Measurements from ENCODE around the gene NNT. TPM values are rescaled to one million over a fixed set of nuclear protein-coding genes. Genes with fewer than 3 reads are reported as not detected.

NNT gene
- total and polyA plus RNA-seq, 3 donors from 2014 or later: 25.4 to 55.0 (median 32.1) TPM

DNA sequence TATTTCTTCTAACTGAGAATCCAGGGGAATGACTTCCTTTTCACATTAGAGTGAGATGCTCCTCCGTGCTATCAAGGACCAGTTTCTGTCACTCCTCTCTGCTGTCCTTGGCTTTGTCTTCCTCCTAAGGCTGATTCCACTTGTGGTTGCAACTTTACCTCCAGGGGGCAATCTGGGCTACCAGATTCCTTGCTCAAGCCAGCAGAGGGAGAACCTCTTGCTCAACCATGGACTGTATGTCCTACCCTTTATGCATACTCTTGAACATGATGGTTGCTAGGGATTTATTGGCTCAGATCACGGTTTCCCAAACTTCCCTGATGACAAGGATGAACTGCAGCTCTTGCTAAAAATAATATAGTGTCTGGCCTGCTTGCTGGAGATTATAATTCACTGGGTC lies 24.0 kb downstream of the NNT start:
- no peaks in the 10 kb centered on the region for H3K36me3 ChIP-seq (ENCODE audit: low read depth, missing control alignments)
- intact Hi-C loops (cut with DNase I; ENCODE audit: low total_unique reads): no loop called here
- H3K27ac ChIP-seq: no peak overlapping the region
- no peak overlapping the region for H3K4me3 ChIP-seq
- DNase-seq: peak; percentile 63
- H3K4me1 ChIP-seq: no peaks in the 10 kb centered on the region
- no peaks in the 10 kb centered on the region for H3K27me3 ChIP-seq
- 73 to 83% methylated on average over 2 of the region's 2 CpGs for WGBS, 2 donors
- TF ChIP-seq, protein P1, sequence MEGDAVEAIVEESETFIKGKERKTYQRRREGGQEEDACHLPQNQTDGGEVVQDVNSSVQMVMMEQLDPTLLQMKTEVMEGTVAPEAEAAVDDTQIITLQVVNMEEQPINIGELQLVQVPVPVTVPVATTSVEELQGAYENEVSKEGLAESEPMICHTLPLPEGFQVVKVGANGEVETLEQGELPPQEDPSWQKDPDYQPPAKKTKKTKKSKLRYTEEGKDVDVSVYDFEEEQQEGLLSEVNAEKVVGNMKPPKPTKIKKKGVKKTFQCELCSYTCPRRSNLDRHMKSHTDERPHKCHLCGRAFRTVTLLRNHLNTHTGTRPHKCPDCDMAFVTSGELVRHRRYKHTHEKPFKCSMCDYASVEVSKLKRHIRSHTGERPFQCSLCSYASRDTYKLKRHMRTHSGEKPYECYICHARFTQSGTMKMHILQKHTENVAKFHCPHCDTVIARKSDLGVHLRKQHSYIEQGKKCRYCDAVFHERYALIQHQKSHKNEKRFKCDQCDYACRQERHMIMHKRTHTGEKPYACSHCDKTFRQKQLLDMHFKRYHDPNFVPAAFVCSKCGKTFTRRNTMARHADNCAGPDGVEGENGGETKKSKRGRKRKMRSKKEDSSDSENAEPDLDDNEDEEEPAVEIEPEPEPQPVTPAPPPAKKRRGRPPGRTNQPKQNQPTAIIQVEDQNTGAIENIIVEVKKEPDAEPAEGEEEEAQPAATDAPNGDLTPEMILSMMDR (IDR thresholded peaks at IDR 0.05): peak; percentile 17 to 38 (median 23)
- no peak for TF ChIP-seq POLR2A (IDR thresholded peaks at IDR 0.05)
- H3K9me3 ChIP-seq: no peaks in the 10 kb centered on the region

DNA sequence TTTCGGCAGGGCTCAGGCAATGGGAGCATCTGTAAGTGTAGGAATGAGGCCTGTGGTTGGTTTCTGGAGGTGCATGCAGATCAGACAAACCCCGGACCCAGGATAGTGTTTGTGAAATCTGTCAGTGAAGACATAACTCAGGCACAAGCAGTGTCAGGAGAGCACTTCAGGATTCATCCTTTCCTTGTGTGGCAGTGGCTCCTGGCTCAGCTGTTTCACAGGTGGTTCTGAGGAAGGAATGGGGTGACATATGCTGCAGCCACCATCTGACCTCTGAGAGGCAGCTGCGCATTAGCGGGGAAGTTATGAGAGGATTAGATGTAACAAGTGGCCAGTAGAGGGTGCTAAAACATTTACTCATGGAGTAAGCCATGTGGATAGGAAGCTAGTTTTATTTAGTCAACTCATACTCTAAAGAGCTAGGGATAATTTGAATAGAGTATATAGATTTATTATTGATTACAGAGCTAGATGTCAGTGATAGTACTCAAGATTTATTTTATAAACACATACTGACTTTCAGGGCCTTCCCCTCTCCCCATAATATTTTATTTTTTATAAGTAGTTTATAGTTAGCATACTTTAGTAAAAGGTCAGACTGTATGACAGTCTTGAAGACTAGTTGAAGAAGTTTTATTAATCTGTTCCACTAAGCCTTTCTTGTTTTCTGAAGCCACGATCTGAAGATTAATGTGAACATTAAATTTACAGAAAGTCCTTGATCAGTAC lies 28.4 kb downstream of the NNT start:
- H3K36me3 ChIP-seq (ENCODE audit: low read depth, missing control alignments): no peaks in the 10 kb centered on the region
- no peak overlapping the region for H3K27ac ChIP-seq
- H3K9me3 ChIP-seq: no peaks in the 10 kb centered on the region
- intact Hi-C loops (cut with DNase I; ENCODE audit: low total_unique reads): no loop called here
- TF ChIP-seq POLR2A (IDR thresholded peaks at IDR 0.05): no peak
- TF ChIP-seq, protein P1 (IDR thresholded peaks at IDR 0.05): peak; percentile 45 to 53 (median 46)
- no peaks in the 10 kb centered on the region for H3K27me3 ChIP-seq
- H3K4me1 ChIP-seq: no peaks in the 10 kb centered on the region
- H3K4me3 ChIP-seq: no peak overlapping the region
- 50 to 57% methylated on average over 5 of the region's 5 CpGs for WGBS, 2 donors
- peak; percentile 63 for DNase-seq

DNA sequence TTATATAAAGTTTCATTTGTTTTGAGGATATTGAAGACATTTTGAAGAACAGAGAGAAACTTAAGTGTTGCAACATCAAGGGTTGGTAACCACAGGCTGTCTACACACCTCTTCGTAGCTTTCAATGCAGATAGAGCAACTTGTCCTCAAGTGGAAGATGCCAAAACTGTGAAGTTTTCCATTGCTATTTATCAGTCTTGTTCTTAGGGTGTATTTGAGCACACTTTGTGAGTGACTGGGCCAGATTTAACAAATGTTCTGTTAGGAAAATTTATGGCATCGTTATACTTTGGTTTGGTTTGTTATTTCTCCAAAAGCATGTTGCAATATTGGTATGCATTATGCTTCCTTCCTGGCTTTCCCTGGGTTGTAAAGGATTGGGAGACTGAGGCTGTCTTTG lies 31.6 kb downstream of the NNT start:
- no peaks in the 10 kb centered on the region for H3K27me3 ChIP-seq
- DNase-seq: no peak
- intact Hi-C loops (cut with DNase I; ENCODE audit: low total_unique reads): no loop called here
- TF ChIP-seq, protein P1 (IDR thresholded peaks at IDR 0.05): no peak
- no peak for TF ChIP-seq POLR2A (IDR thresholded peaks at IDR 0.05)
- no peaks in the 10 kb centered on the region for H3K36me3 ChIP-seq (ENCODE audit: low read depth, missing control alignments)
- no peaks in the 10 kb centered on the region for H3K4me1 ChIP-seq
- no peak overlapping the region for H3K27ac ChIP-seq
- H3K9me3 ChIP-seq: no peaks in the 10 kb centered on the region
- no peak overlapping the region for H3K4me3 ChIP-seq
- 90 to 94% methylated on average over 2 of the region's 2 CpGs for WGBS, 2 donors

DNA sequence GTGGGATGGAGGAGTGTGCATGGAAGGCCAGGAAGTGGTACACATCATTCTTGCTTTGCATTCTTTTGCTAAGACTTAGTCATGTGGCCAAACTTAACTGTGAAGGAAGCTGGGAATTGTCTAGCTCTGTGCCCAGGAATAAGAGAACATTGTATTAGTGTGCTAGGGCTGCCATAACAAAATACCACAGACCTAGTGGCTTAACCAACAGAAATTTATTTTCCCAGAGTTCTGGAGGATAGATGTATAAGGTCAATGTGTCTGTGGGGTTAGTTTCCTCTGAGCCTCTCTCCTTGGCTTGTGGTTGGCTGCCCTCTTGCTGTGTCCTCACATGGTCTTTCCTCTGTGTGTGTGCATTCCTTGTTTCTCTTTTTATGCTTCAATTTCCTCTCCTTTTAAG lies 32.4 kb downstream of the NNT start:
- Histone ChIP-seq H3K4me1 (no peaks in the 10 kb centered on the region), H3K4me3 (no peak overlapping the region), H3K36me3 (ENCODE audit: low read depth, missing control alignments) (no peaks in the 10 kb centered on the region), H3K27me3 (no peaks in the 10 kb centered on the region), H3K9me3 (no peaks in the 10 kb centered on the region), H3K27ac (no peak overlapping the region)
- DNase-seq: no peak
- no peak for TF ChIP-seq POLR2A (IDR thresholded peaks at IDR 0.05)
- TF ChIP-seq, protein P1 (IDR thresholded peaks at IDR 0.05): no peak
- intact Hi-C loops (cut with DNase I; ENCODE audit: low total_unique reads): no loop called here

DNA sequence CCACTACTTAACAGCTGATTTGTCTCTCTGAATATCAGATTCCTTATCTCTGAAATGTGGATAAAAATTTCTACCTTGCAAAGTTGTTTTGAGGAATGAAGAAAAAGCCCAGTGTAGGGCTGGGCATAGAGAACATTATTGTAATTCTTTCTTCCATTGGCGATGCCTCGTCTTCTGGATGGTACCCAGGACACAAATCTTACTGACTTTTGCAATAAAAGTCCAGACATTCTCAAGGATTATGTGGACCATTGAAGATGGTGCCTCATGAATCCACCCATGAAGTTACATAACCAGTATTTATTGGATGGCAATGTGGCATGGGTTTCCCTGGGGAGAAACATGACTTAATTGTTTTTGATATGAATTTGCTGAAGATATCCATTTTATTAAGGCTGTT lies 33.1 kb downstream of the NNT start:
- Histone ChIP-seq H3K27me3 (no peaks in the 10 kb centered on the region), H3K9me3 (no peaks in the 10 kb centered on the region), H3K27ac (no peak overlapping the region), H3K36me3 (ENCODE audit: low read depth, missing control alignments) (no peaks in the 10 kb centered on the region), H3K4me3 (no peak overlapping the region), H3K4me1 (no peaks in the 10 kb centered on the region)
- intact Hi-C loops (cut with DNase I; ENCODE audit: low total_unique reads): no loop called here
- TF ChIP-seq POLR2A (IDR thresholded peaks at IDR 0.05): no peak
- TF ChIP-seq, protein P1 (IDR thresholded peaks at IDR 0.05): no peak
- DNase-seq: no peak
- WGBS, 2 donors: 89 to 94% methylated on average over 2 of the region's 2 CpGs
